GM18507 (cell line): ENCODE measurements around the gene VTA1.
A peak's percentile ranks its signal among the peaks of the same experiment; 100 is the strongest.
"Not testable (repeated sequence)": the region's sequence is repeated elsewhere in the genome, so short reads cannot be mapped to it uniquely, and the experiment has no call there.

ENCODE experiments used
- DNase-seq: peaks from one replicate; pipeline ENCODE4 v3.0.0; 2011; ENCODE audit warnings: low read depth; ENCODE audit not compliant: insufficient read length; ENCODE audit errors: extremely low spot score
- FAIRE-seq: peaks from 2 replicates; lab custom pipeline; 2011; peaks lifted over from hg19 to GRCh38; lab: Jason Lieb, UNC

VTA1 gene, protein sequence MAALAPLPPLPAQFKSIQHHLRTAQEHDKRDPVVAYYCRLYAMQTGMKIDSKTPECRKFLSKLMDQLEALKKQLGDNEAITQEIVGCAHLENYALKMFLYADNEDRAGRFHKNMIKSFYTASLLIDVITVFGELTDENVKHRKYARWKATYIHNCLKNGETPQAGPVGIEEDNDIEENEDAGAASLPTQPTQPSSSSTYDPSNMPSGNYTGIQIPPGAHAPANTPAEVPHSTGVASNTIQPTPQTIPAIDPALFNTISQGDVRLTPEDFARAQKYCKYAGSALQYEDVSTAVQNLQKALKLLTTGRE

DNA sequence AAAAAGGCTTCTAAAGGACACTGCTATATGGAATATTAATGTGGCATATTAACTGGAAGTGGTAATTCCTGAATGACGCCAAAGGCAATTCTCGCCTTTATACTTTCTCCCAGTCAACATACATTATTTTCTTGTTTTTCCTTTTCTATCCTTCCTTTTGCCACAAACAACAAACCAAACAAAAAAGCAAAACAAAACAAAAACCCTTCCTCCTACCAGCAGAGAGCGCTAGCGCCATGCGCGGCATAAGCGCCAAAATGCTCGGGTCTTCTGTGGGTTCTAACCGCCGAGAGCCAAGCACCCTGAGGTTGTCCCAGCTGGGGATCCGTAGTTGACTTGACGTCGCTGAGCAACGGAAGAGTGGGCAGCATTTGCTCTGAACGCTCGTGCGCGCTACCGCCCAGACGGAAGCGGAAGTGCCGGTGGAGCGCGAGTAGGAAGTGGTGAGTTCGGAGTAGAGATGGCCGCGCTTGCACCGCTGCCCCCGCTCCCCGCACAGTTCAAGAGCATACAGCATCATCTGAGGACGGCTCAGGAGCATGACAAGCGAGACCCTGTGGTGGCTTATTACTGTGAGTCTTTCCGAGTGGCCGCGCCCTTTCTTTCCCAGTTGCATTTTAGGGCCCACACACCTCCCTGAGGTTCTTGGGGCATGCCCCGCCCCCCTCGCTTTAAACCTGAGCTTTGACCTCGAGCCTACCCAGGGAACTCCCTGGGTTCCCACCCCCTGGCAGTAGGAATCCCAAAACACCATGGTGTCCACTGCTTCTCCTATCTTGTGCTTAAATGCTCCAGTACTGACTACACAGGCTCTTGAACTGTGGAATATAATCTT, at the start of gene VTA1, which contains the start of gene NMBR:
VTA1 (plus strand) TSS at position 436 of the 835 bp plus-strand sequence; CDS start at position 461, 25 bp downstream.
NMBR (minus strand) TSS at position 295 of the 835 bp plus-strand sequence. CDS start 58,464 bp downstream, outside the sequence.
- peak; percentile 100 for FAIRE-seq
- DNase-seq = peak; percentile 83

DNA sequence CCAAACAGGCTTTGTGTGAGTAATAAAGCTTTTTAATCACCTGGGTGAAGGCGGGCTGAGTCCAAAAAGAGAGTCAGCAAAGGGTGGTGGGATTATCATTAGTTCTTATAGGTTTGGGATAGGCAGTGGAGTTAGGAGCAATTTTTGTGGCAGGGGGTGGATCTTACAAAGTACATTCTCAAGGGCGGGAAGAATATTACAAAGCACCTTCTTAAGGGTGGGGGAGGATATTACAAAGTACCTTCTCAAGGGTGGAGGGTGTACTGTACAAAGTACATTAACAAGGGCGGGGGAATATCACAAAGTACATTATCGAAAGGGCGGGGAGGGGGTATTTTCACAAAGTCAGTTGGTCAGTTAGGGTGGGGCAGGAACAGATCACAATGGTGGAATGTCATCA, 42.2 kb upstream of the VTA1 start:
- not testable (repeated sequence) for FAIRE-seq, DNase-seq

DNA sequence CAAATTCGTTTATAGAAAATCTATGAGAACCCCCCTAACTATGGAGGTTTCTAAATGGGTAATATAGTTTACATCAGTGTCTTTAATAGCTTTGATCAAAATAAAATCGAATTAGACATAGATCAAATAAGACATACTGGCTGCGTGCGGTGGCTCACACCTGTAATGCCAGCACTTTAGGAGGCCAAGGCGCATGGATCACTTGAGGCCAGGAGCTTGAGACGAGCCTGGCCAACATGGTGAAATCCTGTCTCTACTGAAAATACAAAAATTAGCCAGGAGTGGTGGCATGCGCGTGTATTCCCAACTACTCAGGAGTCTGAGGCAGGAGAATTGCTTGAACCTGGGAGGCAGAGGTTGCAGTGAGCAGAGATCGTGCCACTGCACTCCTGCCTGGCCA, 36.2 kb upstream of the VTA1 start:
- not testable (repeated sequence) for FAIRE-seq, DNase-seq

DNA sequence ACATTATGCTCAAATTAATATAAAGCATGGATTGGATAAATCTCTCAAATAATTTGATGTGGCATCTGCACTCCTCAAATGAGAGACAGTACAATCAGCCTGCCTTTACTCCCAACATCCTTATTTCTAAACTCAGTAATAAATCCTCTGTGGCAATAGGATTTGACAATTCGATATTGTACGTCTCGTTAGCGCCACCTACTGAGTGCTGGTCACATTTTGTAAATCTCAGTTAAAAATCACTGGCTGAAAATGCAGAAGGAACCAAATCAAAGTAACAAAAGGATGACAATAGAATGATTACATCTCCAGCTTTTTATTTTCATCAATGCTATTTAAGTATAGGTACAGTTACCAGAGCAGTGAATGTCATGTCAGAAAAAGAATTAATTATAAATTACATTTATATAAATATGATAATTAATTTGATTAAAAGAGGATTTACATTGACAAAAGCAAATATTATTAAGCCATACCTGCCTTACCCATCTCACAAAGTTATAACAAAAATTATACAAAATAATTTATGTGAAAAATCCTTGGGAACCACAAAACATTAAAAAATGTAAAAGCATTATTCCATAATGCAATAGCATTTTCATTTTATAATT, 34.5 kb upstream of the VTA1 start:
- FAIRE-seq = peak; percentile 84
- DNase-seq = peak; percentile 5

DNA sequence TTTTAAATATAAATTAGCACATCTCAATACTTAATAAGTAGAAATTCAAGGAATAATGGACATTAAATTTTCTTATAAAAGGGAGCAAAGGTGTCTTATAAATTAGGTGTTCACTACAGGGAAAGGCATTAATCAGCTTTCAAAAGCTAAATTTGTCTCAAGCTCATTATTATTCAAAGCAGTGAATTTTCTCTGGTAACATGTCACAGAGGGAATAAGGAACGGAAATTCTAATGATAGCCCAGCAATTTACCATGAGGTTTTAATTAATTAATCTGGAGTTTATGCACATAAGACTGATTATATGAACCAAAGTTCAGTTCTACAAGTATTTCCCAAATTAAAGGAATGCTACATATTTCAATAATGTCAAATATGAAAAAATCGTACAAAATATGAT, 29.7 kb upstream of the VTA1 start:
- FAIRE-seq = no peak

DNA sequence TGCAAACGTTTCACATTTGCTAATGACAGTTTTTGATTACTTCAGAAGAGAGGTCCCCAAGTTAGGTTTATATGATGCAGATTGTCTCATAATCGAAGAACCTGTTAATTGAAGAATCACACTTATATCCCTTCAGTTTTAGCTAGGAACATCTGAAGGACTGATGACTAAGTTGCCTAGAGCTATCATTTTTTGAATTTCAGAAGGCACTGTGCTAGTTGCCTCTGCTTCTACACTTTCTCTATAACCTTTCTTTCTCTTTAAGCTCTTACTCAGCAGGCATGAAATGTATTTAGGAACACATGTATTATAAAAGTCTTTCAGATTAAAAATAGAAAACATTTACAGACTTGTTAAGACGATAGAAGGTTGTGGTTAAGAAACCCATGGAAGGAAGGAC, 28.7 kb upstream of the VTA1 start:
- DNase-seq (no peak), FAIRE-seq (no peak)

More for the DNA sequence above, 29.7 kb upstream of the VTA1 start:
- no peak for DNase-seq

DNA sequence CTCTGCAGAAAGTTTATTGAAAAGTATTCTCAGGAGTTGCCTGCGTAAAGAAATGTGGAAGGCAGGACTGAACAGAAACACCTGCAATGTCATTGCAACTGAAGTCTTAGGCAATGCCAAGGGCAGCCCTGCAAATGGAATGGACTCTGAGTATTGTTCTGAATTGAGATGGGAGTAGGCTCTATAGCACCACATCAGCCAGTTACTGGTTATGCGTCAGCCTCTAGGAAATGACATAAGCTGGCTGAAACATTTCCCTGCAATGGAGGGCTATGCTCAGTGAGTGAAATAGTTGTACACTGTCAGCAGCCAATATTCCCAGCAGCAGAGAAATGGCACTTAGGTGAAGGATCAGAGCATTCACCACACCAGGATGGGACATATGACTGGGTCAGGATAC, 28.1 kb upstream of the VTA1 start:
- FAIRE-seq (no peak), DNase-seq (no peak)

DNA sequence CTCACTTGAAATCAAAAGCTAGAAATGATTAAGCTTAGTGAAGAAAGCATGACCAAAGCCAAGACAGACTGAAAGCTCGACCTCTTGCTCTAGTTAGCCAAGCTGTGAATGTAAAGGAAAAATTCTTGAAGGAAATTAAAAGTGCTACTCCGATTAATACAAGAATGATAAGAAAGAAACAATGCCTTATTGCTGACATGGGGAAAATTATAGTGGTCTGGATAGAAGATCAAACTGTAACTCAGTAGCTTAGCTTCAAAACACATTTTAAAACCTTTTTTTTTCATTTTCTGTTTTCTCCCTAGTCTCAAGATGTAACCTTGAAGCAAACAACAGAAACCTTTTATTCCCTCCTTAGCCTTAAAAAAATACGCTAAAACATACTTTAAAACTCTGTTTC, 25.7 kb upstream of the VTA1 start:
- DNase-seq (no peak), FAIRE-seq (no peak)

DNA sequence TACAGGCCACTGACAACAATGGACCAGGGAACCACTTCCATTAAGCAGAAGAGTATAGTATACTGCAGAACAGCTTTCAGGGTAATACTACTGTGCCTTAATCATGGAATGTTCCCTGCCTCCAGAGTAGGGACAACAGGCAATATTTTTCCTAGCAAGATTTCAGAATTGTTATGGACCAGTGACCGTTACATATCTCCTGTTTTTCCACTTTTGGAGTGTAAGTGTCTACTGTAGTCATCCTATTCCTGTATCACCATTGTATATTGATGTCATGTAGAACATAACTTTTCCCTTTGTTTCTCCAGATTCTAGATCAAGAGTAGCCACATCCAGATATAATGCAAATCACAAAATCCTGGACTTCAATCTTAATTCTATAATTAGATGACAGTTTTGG, 16.2 kb upstream of the VTA1 start:
- FAIRE-seq (no peak), DNase-seq (no peak)

DNA sequence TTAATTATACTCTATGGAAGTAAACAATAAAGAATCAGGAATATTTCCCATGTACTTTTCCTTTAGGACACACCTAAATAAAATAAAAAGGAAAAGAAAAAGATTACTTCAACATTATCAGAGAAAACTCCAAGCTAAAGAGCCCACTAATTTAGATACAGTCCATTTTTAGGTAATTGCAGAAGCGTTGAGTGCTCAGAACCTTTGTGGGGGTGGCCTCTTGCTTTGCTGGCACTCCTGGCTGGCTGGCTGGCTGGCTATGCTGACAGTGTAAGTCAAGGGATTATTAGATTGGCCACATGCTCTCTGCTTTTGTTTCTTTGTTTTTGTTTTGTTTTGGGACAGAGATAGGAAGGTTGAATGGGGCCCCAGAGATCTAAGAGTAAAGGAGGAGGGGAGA, 14.4 kb upstream of the VTA1 start, which contains the start of gene GJE1:
GJE1 (plus strand) TSS at position 301 of the 400 bp plus-strand sequence. CDS start 234 bp downstream, outside the sequence.
- DNase-seq (no peak), FAIRE-seq (no peak)

DNA sequence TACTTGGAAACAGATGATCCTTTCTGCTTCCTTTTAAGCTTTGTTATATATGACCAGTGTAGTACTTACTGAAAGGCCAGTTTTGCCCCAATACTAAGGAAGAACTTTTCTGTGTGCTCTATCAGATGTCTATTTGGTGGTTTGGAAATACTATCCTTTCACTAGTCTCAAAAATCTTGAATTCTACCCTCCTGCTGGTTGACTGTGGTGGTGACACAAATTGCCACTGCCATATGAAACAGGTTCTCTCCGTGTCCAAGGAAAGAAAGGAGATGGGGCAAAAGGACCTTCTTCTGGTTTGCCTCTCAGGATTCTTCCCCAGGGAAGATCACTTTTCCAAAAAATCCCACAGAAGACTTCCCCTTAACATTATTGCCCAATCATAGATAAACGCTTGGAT, 8.2 kb upstream of the VTA1 start:
- DNase-seq = no peak
- FAIRE-seq = no peak

DNA sequence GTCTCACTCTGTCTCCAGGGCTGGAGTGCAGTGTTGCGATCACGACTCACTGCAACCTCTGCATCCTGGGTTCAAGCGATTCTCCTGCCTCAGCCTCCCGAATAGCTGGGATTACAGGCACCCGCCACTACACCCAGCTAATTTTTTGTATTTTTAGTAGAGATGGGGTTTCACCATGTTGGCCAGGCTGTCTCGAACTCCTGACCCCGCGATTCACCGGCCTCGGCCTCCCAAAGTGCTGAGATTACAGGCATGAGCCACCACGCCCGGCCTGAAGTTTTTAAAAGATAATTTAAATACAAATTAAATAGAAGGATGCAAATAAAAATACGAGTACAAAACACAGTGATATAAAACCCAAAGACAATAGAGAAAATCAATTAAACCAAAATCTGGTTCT, 5.5 kb upstream of the VTA1 start:
- not testable (repeated sequence) for DNase-seq, FAIRE-seq

DNA sequence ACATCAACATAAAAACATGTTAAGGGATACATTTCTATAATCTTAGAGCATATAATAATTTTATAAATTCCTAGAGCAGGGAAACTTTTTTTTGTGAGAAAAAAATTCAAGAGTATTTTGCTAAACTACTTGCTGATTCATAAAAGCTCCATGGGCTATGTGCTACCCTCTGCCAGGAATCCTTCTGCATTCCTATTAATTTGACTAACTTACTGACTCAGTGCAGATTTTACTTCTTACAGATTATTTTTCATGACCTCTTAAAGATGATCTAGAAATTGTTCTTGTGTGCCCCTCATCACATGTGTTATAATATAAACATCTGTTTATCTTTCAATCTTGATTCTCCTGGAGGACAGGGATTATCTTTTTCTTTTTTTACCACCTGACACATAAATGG, 5.7 kb downstream of the VTA1 start:
- FAIRE-seq (no peak), DNase-seq (no peak)

DNA sequence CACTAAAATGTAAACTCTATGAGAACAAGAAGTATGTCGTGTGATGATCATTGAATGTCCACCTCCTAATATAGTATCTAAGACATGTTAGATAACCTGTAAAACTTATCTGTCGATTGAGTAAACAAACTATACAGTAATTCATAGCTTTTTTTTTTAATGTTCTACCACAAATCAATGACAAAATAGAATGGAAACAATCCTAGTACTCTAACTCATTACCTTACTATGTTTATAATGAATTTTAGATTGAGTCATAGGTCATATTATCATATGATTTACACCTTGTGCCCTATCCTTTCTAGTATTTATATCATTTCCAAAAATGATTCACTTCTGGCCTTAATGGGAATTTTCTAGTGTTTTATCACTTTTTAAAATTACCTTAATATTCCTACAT, 6.1 kb downstream of the VTA1 start:
- FAIRE-seq (no peak), DNase-seq (no peak)

DNA sequence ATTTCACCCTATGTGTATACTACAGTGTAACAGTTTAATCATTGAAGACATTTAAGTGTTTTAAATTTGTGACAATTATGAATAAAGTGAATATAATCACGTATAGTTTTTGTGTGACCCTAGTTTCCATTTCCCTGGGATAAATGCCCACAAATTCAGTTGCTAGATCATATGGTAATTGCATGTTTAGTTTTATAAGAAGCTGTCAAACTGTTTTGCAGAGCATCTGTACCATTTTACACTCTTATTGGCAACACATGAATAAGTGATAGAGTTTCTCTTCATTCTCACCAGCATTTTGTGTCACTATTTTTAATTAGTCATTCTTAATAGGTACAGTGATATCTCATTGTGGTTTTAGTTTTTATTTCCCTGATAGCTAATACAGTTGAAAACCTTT, 7.3 kb downstream of the VTA1 start:
- FAIRE-seq (no peak), DNase-seq (no peak)

DNA sequence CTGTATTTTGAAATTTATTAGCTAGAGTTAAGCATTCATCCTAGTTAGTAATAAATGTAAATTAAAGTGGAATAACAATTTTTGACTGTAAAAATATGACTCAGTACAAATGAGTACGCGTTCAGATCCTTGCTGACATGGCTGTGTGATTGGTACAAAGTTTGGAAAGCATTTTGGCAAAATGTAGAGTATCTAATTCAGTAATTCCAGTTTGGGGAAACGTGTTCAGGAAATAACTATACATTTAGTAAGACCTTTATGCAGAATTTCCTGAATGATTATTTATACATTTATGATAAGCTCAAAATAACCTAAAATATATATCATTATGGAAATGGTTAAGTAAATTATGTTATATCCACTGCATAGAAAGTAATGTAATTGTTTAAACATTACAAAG, 8.0 kb downstream of the VTA1 start:
- no peak for DNase-seq
- FAIRE-seq = no peak

DNA sequence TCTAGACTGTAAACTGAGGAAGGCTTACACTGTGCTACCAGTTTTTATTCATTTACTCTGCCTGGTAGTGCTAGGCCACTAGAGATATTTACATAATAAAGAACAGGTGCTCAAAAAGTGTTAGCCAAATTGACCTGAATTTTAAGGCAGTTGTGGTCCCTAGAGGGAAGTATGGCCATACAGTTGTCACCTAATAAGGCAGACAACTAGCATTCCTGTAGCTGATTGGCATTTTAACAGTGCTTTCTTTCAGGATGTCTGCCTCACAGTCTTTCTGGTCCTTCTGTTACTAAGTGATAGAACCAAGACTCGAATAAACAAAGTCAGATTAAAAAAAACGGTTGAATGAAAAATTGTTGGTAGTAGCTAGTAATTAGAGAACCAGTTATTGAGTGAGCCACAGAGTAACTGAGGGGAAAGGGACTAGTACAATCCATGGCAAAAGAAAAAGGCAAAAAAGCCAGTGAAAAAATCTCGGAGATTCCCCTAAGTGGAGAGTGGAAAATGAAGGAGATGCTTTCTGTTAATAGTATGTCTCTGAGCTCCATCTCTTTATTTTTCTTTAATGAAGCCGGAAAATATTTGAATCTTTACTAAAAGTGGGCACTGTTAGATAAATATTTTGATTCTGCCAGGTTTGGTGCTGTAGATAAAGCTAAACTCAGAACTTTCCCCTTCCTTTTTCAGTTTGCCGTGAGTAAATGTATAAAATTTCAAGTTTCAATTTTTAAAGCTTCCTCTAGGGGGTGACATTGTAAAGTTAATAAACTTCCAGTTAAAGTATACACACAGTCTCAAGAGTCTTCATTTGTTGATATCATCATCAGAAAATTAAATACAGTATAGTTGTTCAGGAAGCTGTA, 9.1 kb downstream of the VTA1 start:
- no peak for DNase-seq
- FAIRE-seq = peak; percentile 24

DNA sequence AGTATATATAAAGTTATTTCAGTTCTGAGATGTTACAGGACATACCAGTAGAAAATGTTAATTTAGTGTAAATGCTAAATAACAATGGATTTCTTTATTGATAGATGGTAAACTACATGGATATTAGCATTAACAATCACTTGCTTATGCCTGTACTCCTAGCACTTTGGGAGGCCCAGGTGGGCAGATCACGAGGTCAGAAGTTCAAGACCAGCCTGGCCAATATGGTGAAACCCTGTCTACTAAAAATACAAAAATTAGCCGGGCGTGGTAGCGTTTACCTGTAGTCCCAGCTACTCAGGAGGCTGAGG, 9.7 kb downstream of the VTA1 start:
- not testable (repeated sequence) for DNase-seq, FAIRE-seq

DNA sequence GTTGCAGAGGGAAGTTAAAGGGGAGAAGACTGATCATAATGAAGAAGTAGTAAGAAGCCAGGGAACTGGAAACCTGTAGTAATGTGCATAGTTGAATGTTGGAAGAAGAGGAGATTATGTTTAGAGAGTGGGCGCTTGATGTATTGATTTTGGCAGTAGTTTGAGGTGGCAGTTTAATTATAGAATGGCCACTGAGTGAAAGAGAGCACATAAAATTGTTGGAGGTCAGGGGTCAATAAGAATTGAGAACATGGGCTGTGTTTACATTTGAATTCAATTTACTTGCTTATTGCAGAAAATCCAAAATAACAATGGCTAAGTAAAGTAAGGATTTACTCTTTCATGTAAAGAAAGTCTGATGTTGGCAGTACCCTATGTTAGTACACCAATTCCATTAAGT, 15.7 kb downstream of the VTA1 start:
- no peak for DNase-seq
- FAIRE-seq = no peak
